B cell (primary cell): Measurements from ENCODE around the gene BRICD5. TPM values are rescaled to one million over a fixed set of nuclear protein-coding genes. Genes with fewer than 3 reads are reported as not detected.

Experiments
- ATAC-seq: fragments of 200-7000 bp; cut with Tn5 transposase; one replicate; pipeline ENCODE4 v1.10.0; 2021; ENCODE audit warnings: low read depth, mild to moderate bottlenecking, moderate number of reproducible peaks, moderate library complexity
- CTCF ChIA-PET: fragments of 350-600 bp; sonication (Branson Sonifier 250); formaldehyde crosslinking; loops from one replicate; lab custom pipeline; 2021; ENCODE audit warnings: antibody characterized with exemption, inconsistent platforms; lab: Charles Lee
- POLR2A ChIA-PET: fragments of 350-600 bp; sonication (Branson Sonifier 250); formaldehyde crosslinking; loops from one replicate; lab custom pipeline; 2021; ENCODE audit warnings: antibody characterized with exemption; lab: Charles Lee
- DNase-seq: peaks from one replicate; pipeline ENCODE4 v3.0.0; 2013
- H2AFZ ChIP-seq: 2 replicates; pipeline ENCODE4 v1.6.1; 2012; ENCODE audit warnings: mild to moderate bottlenecking, low read depth, low read length; ENCODE audit not compliant: insufficient read depth, poor library complexity, severe bottlenecking
- H3K27ac ChIP-seq, 2 donors: 1 replicate in 1 of 2; 2 replicates in 1 of 2; pipeline ENCODE4 v1.5.1; 2012 to 2013; ENCODE audit warnings: low read length in 2 of 2, mild to moderate bottlenecking in 2 of 2, moderate library complexity in 1 of 2
- H3K27me3 ChIP-seq, 4 experiments: fragments of 200-600 bp in 1 of 4; sonication (generic) in 1 of 4; replicated peaks in 1 of 4; 1 replicate in 2 of 4; 2 replicates in 2 of 4; pipeline versions ENCODE4 v1.6.1 to v1.7.0; 2013 to 2016; ENCODE audit warnings: low read length in 3 of 4, mild to moderate bottlenecking in 2 of 4, mixed read lengths in 1 of 4, moderate library complexity in 1 of 4; ENCODE audit not compliant: insufficient read depth in 4 of 4, control insufficient read depth in 3 of 4; ENCODE audit errors: control extremely low read depth in 1 of 4
- H3K36me3 ChIP-seq, 2 experiments: replicated peaks in 1 of 2; 1 replicate in 1 of 2; 2 replicates in 1 of 2; pipeline versions ENCODE4 v1.6.1 to v1.7.1; 2013; ENCODE audit warnings: low read length in 1 of 2; ENCODE audit not compliant: insufficient read depth in 2 of 2, control insufficient read depth in 1 of 2; ENCODE audit errors: control extremely low read depth in 1 of 2, extremely low read depth in 1 of 2
- H3K4me1 ChIP-seq, 2 donors: fragments of 200-600 bp in 1 of 2; sonication (generic) in 1 of 2; 1 replicate in 1 of 2; 2 replicates in 1 of 2; pipeline versions ENCODE4 v1.5.1 to v1.6.1; 2013 to 2017; ENCODE audit warnings: low read length in 2 of 2; ENCODE audit not compliant: control insufficient read depth in 2 of 2, insufficient read depth in 2 of 2
- H3K4me2 ChIP-seq: replicated peaks from 2 replicates; pipeline ENCODE3; 2012; ENCODE audit warnings: mild to moderate bottlenecking, low read depth, low read length; ENCODE audit not compliant: poor library complexity, severe bottlenecking
- H3K4me3 ChIP-seq, 5 experiments: fragments of 200-600 bp in 1 of 5; sonication (generic) in 1 of 5; 1 replicate in 3 of 5; 2 replicates in 2 of 5; pipeline versions ENCODE4 v1.5.1 to v1.7.0; 2011 to 2016; ENCODE audit warnings: low read length in 4 of 5, mild to moderate bottlenecking in 4 of 5, low read depth in 2 of 5, control low read depth in 1 of 5, moderate library complexity in 1 of 5; ENCODE audit not compliant: insufficient read depth in 1 of 5; ENCODE audit errors: control extremely low read depth in 1 of 5, extremely low read depth in 1 of 5
- H3K79me2 ChIP-seq: fragments of 200-600 bp; sonication (generic); one replicate; pipeline ENCODE4 v1.6.0; 2016; ENCODE audit warnings: low read length; ENCODE audit not compliant: control insufficient read depth, insufficient read depth
- H3K9ac ChIP-seq: fragments of 200-600 bp; sonication (generic); 2 replicates; pipeline ENCODE4 v1.6.1; 2017; ENCODE audit warnings: mild to moderate bottlenecking, low read length, moderate library complexity
- H3K9me3 ChIP-seq, 3 donors: one replicate each; pipeline versions ENCODE4 v1.6.1 to v1.7.1; 2013; ENCODE audit warnings: low read length in 2 of 3; ENCODE audit not compliant: control insufficient read depth in 2 of 3, insufficient read depth in 1 of 3; ENCODE audit errors: control extremely low read depth in 1 of 3
- H4K20me1 ChIP-seq: 2 replicates; pipeline ENCODE4 v1.6.0; 2012; ENCODE audit warnings: mild to moderate bottlenecking, low read length; ENCODE audit not compliant: insufficient read depth, control insufficient read depth, poor library complexity, severe bottlenecking
- H3K27ac Mint-ChIP-seq: one replicate; pipeline ENCODE4 v1.8.0; 2021; ENCODE audit warnings: mixed read lengths
- H3K27me3 Mint-ChIP-seq: one replicate; pipeline ENCODE4 v1.8.0; 2021; ENCODE audit warnings: mixed read lengths
- H3K4me1 Mint-ChIP-seq: one replicate; pipeline ENCODE4 v1.8.0; 2021; ENCODE audit warnings: mixed read lengths
- H3K4me3 Mint-ChIP-seq: one replicate; pipeline ENCODE4 v1.8.0; 2021; ENCODE audit warnings: mixed read lengths
- H3K9me3 Mint-ChIP-seq: one replicate; pipeline ENCODE4 v1.8.0; 2022; ENCODE audit warnings: mixed read lengths; ENCODE audit not compliant: insufficient read depth
- EZH2 ChIP-seq: IDR thresholded peaks from 2 replicates; pipeline ENCODE4 v1.6.1; 2012; ENCODE audit warnings: borderline replicate concordance, low read depth, mild to moderate bottlenecking, moderate library complexity, low read length; ENCODE audit not compliant: insufficient read depth, poor library complexity, severe bottlenecking
- WGBS: methylation state at CpG from one replicate; pipeline ENCODE4 v1.1.5; 2013; ENCODE audit warnings: missing lambda C conversion rate; ENCODE audit not compliant: insufficient coverage; 5-methylcytosine and 5-hydroxymethylcytosine counted together
- intact Hi-C: fragments of 100-400 bp; cut with micrococcal nuclease; formaldehyde crosslinking; loops from one replicate; pipeline ENCODE4 v1.10.0; 2022
- polyA plus RNA-seq: library from polyadenylated mRNA; depleted of rRNA; stranded (reverse); fragments of >200 nt; gene quantifications from 2 replicates; pipeline ENCODE4 v1.2.3, GENCODE V29; 2012
- total RNA-seq, 2 donors: library from RNA; stranded (reverse); fragments of 120-200 nt in 1 of 2; gene quantifications; 1 replicate in 1 of 2; 2 replicates in 1 of 2; pipeline versions ENCODE4 v1.2.3 to v1.2.4, GENCODE V29; 2013 to 2022
- TF ChIP-seq, protein P1 (sequence below): fragments of 200-600 bp; IDR thresholded peaks from one replicate; pipeline ENCODE4 v1.8.0; 2022; ENCODE audit warnings: antibody characterized with exemption, mild to moderate bottlenecking

The BRICD5 gene
- total and polyA plus RNA-seq, 2 donors (not counting 1 experiment from before 2014, with no cell fraction given) = 11.9 to 18.3 TPM

DNA sequence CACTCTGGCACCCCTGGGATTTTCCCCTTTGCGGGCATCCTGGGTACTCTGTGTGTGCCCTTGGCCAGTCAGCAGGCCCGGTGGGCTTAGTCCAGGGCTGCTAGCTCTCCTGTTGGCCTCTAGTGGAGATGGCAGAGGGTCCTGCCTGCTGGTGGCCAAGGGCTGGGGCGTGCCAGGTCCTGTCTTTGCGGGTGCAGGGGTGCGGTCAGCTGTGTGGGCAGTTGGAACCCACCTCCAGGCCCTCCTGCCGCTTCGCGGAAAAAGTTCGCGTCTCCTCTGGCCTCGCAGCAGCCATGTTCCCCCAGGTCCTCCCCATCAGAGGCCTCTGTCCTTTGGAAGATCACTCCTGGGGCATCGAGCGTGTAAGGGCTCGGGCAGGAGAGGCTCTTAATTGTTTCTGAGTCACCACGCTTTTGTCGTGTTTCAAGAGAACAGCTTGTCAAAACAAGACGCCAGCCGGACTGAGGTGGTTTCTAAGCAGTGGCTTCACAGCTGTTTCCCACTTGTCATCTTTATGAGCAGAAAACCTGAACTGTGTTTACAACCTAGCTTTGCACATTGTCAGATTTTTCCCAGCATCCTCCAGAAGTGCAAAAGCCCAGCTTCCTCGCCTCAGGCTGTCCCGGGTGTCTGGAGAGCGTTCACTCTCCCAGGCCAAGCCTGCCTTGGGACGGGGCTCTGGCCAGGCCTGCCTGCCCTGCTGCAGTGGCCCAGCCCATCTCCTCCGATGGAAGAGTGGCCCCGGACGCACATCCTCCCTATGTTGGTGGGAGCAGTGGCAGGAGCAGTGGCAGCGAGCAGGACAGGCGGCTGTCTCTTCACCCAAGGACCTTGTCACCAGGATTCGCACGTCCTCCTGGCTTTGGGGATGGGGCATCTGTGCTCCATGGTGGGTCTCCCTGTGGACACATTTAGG, 20.6 kb upstream of the BRICD5 start:
- ChIA-PET CTCF (no interaction called here), POLR2A (no interaction called here)
- no peak overlapping the region for H3K4me3 Mint-ChIP-seq
- H3K4me2 ChIP-seq = no peak overlapping the region
- H3K27ac ChIP-seq = no peak overlapping the region
- no peak overlapping the region for H3K27ac Mint-ChIP-seq
- peaks cover 3% of the 10 kb centered on the region for H3K27me3 Mint-ChIP-seq
- H4K20me1 ChIP-seq = peaks cover 52% of the 10 kb centered on the region
- H3K36me3 ChIP-seq = peaks cover 0 to 64% of the 10 kb centered on the region in 2 experiments
- H3K9me3 ChIP-seq = no peaks in the 10 kb centered on the region
- TF ChIP-seq, protein P1, sequence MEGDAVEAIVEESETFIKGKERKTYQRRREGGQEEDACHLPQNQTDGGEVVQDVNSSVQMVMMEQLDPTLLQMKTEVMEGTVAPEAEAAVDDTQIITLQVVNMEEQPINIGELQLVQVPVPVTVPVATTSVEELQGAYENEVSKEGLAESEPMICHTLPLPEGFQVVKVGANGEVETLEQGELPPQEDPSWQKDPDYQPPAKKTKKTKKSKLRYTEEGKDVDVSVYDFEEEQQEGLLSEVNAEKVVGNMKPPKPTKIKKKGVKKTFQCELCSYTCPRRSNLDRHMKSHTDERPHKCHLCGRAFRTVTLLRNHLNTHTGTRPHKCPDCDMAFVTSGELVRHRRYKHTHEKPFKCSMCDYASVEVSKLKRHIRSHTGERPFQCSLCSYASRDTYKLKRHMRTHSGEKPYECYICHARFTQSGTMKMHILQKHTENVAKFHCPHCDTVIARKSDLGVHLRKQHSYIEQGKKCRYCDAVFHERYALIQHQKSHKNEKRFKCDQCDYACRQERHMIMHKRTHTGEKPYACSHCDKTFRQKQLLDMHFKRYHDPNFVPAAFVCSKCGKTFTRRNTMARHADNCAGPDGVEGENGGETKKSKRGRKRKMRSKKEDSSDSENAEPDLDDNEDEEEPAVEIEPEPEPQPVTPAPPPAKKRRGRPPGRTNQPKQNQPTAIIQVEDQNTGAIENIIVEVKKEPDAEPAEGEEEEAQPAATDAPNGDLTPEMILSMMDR = no peak
- no peak for TF ChIP-seq EZH2
- H3K4me1 Mint-ChIP-seq = peaks cover 3% of the 10 kb centered on the region
- WGBS = 95% methylated on average over 29 of the region's 29 CpGs
- H2AFZ ChIP-seq = no peak overlapping the region
- no peak overlapping the region for H3K4me3 ChIP-seq
- H3K9me3 Mint-ChIP-seq = no peaks in the 10 kb centered on the region
- no peak for ATAC-seq
- H3K79me2 ChIP-seq = peaks cover 24% of the 10 kb centered on the region
- no peak overlapping the region for H3K9ac ChIP-seq
- intact Hi-C loops = no loop called here
- H3K27me3 ChIP-seq = peaks cover 0 to 8% (median 2%) of the 10 kb centered on the region in 4 experiments
- no peak for DNase-seq
- peaks cover 3 to 4% of the 10 kb centered on the region in 2 donors for H3K4me1 ChIP-seq

DNA sequence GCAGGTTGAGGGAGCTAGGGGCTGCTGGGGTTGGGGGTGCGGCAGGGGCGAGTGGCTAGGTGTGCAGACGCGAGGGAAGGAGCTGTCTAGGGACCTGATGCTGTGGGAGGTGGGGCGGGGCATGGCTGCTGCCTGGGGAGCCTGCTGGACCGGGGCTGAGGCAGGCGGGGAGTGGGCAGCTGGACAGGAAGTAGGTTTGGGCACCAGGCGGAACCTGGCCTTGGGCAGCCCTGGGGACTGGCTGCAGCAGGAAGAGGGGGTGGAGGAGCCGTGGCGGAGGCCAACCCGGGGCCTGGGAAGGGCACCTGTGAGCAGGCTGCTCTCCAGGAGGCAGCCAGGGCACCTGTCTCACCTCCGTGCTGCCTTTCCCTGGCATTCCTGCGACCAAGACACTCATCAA, 19.7 kb upstream of the BRICD5 start:
- Histone ChIP-seq H3K27ac (no peak overlapping the region), H3K4me3 (no peak overlapping the region), H3K27me3 (no peaks in the 10 kb centered on the region), H3K4me2 (no peak overlapping the region), H4K20me1 (peaks cover 43% of the 10 kb centered on the region), H2AFZ (no peak overlapping the region), H3K36me3 (peaks cover 0 to 60% of the 10 kb centered on the region in 2 experiments), H3K4me1 (no peaks in the 10 kb centered on the region), H3K9ac (no peak overlapping the region), H3K9me3 (no peaks in the 10 kb centered on the region), H3K79me2 (peaks cover 29% of the 10 kb centered on the region)
- ChIA-PET POLR2A (no interaction called here), CTCF (no interaction called here)
- ATAC-seq (no peak), DNase-seq (no peak)
- WGBS = 98% methylated on average over 12 of the region's 13 CpGs
- intact Hi-C loops = no loop called here
- Mint-ChIP-seq H3K4me3 (no peak overlapping the region), H3K4me1 (peaks cover 8% of the 10 kb centered on the region), H3K9me3 (no peaks in the 10 kb centered on the region), H3K27me3 (peaks cover under 1% of the 10 kb centered on the region), H3K27ac (no peak overlapping the region)
- no peak for TF ChIP-seq EZH2
- TF ChIP-seq, protein P1 = no peak
